Measurements from ENCODE around the gene HCN3.
"Not testable (repeated sequence)": the region's sequence is repeated elsewhere in the genome, so short reads cannot be mapped to it uniquely, and the experiment has no call there.

HCN3 gene

GRCh38 chr1:155277070-155277901 lies at the start of gene HCN3:
HCN3 (plus strand) TSS chr1:155277463; CDS start chr1:155277591, 128 bp downstream.
- ATAC-seq = peak; percentile 64

- ATAC-seq = no peak
Observed at GRCh38 chr1:155228096-155228427, 49.2 kb upstream of the HCN3 start.

GRCh38 chr1:155231302-155231701 lies 46.0 kb upstream of the HCN3 start:
- ATAC-seq = not testable (repeated sequence)

- ATAC-seq = not testable (repeated sequence)
Observed at GRCh38 chr1:155232001-155232978, 45.0 kb upstream of the HCN3 start.

- ATAC-seq = not testable (repeated sequence)
Observed at GRCh38 chr1:155233502-155233901, 43.8 kb upstream of the HCN3 start.

- peak in 1 of 2 donors; percentile 39 for ATAC-seq
Observed at GRCh38 chr1:155235375-155235774, 41.9 kb upstream of the HCN3 start.

GRCh38 chr1:155236451-155236850 lies 40.8 kb upstream of the HCN3 start:
- ATAC-seq = no peak

GRCh38 chr1:155241069-155241679 lies 36.1 kb upstream of the HCN3 start:
- peak; percentile 51 to 65 for ATAC-seq

- no peak for ATAC-seq
Observed at GRCh38 chr1:155241841-155242264, 35.4 kb upstream of the HCN3 start.

- no peak for ATAC-seq
Observed at GRCh38 chr1:155242805-155243358, 34.4 kb upstream of the HCN3 start.

GRCh38 chr1:155244368-155245162 lies 32.7 kb upstream of the HCN3 start:
- peak; percentile 89 to 92 for ATAC-seq

GRCh38 chr1:155245163-155245524 lies 32.1 kb upstream of the HCN3 start:
- no peak for ATAC-seq

- ATAC-seq = not testable (repeated sequence)
Observed at GRCh38 chr1:155246796-155247195, 30.5 kb upstream of the HCN3 start.

GRCh38 chr1:155247667-155248553 lies 29.4 kb upstream of the HCN3 start:
- no peak for ATAC-seq

- ATAC-seq = peak in 1 of 2 donors; percentile 3
Observed at GRCh38 chr1:155250246-155250632, 27.0 kb upstream of the HCN3 start.

- ATAC-seq = peak; percentile 95 to 97
Observed at GRCh38 chr1:155250633-155251449, 26.4 kb upstream of the HCN3 start.

- no peak for ATAC-seq
Observed at GRCh38 chr1:155251566-155251965, 25.7 kb upstream of the HCN3 start.

- no peak for ATAC-seq
Observed at GRCh38 chr1:155253208-155253607, 24.1 kb upstream of the HCN3 start.

- no peak for ATAC-seq
Observed at GRCh38 chr1:155253797-155254196, 23.5 kb upstream of the HCN3 start.

- ATAC-seq = no peak
Observed at GRCh38 chr1:155254228-155254713, 23.0 kb upstream of the HCN3 start.
